GM19099 (cell line): ENCODE results near the gene WDR48.

Experiments
- POLR2A ChIP-seq: IDR thresholded peaks from 3 replicates; pipeline ENCODE4 v1.6.1; 2011; ENCODE audit warnings: low read depth; ENCODE audit not compliant: insufficient read length; ENCODE audit errors: extremely low read depth

Gene WDR48

DNA sequence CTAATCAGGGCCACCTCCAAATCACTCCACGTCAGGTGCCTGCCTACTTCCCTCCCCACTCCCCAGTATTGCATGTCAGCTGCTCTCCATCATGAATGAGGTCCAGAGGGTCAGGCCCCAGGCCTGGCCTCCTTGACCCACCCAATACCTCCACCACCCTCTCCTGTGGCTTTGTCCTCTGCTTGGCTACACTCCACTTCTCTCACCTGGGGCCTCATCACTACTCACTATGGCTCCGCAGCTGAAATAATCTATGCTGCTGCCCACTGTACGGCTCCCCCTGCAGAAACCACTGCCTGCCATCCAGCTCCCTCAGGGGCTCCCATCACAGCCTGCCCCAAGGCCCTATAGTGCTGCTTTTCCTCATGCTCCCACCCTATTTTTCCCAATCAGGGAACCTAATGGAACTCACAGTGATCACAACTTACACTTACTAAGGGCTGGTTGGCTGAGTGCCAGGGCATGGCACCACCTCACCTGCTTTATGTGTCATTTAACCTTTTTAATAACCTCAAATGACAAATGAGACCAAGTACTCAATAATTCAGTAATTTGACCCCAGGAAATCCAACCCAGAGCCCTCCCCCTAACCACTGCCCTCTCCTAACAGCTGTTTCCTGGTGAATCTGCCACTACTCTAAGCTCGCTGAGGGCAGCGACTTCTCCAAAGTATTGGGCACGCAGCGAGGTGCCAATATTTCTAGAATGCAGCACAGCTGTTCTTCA is 53.3 kb downstream of the WDR48 start:
- no peak for TF ChIP-seq POLR2A

DNA sequence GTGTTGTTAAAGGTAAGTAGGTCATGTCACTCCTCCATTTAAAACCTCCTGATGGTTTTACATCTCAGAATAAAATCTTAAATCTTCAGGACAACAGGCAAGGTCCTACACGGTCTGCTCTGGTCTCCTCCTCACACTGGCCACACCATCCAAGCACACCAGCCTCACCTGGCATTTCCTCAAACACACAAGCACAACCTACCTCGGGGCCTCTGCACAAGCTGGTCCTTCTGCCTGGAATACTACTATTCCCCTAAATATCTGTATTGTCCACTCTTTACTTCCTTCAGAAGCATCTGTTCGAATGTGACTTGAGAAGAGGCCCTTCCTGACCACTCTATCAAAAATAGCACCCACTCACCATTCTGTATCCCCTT is 53.9 kb downstream of the WDR48 start:
- no peak for TF ChIP-seq POLR2A

DNA sequence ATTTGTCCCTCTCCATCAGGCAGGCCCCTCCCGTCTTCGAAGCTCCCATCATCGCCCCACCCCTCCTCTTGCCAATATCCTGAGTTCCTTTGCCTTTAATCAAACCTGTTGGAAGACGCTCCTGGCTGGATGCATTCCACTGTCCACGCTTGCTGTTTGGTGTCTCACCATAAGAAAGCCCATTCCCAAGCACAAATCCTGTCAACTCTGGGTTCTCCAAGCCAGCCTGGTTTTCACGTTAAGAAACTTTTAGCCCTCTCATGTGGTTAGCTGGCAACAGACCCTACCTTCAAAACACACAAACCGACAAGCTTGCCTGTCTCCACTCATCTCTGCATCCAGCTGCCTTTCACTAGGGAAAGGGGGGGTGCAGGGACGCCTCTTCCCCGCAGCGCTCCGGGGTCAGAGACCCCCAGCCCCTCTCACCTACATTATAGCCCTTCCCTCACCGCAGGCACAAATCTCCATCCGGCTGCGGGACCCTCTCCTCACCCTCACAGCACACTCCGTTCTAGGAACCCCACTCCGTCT is 54.5 kb downstream of the WDR48 start:
- no peak for TF ChIP-seq POLR2A

DNA sequence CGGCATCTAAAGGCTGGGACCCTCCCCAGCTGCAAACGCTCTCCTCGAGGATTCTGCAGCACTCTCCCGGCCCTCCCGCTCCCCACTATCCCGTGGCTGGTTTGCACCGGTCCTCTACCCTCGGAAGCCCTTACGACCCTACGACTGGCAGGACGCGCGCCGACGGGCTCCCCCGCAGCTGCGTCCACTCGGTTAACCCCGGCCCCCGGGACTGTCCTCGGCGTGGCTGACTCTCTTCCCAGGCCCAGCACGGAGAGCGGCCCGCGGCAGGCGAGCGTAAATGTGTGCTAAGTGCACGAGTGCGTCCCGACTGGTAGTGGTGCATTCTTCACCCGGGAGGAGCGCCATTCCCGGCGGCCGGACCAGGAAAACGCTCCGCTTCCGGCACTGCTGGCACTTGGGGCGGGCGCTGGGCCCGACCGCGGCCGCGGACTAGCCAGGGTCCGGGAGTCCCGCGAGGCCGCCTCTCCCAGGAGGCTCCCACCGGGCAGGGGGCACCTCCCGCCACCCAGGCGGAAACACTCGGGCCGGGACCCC is 55.1 kb downstream of the WDR48 start:
- TF ChIP-seq POLR2A: no peak

GRCh38 chr3:39107388-39108199 is 55.8 kb downstream of the WDR48 start, which contains the start of the genes GORASP1 and TTC21A:
Gene GORASP1, minus strand, starts transcription at chr3:39107627. Its CDS starts 86 bp downstream, at chr3:39107541.
Gene TTC21A, plus strand, starts transcription at chr3:39107680. Its CDS starts 158 bp downstream, at chr3:39107838.
- TF ChIP-seq POLR2A: peak; percentile 56

GRCh38 chr3:39108200-39108710 is 56.4 kb downstream of the WDR48 start:
- TF ChIP-seq POLR2A: no peak

DNA sequence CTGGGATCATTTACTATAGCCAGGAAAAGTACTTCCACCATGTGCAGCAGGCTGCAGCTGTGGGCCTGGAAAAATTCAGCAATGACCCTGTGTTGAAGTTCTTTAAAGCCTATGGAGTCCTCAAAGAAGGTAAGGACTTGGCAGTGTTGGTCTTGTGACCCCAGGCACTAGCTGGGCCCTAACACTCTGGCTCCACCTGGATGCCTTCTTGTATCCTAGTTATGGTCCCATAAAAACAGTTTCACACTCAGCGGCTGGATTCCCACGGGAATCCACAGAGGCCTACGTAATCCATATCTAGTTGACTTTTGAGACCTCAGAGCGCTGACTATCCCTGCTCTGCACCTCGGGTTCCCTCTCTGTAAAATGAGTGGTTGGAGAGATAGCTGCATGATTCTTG is 57.3 kb downstream of the WDR48 start:
- no peak for TF ChIP-seq POLR2A

DNA sequence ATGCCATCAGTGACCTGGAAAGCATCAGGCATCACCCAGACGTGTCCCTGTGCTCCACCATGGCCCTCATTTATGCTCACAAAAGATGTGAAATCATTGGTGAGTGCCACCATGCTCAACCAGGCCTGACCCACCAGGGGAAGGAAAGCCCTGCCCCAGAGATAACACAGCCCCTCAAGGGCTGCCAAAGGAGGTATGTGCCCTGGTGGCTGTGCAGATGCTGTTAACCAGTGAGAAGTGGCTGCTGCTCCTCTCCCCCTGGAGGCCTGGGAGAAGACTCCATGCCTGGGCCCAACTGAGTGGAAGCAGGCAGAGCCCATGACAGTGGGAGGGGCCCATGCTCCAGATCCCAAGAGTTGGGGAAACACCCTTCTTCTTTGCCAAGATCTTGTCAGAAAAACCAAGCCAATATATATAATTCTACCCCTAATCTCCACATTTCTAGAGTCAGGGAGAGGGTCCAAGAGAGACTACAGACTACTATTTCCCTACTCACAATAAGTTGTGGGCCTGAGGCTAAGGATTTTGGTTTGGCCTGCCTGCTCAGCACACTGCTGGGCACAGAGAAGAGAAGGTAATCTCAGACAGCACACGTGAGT is 58.3 kb downstream of the WDR48 start:
- TF ChIP-seq POLR2A: no peak

DNA sequence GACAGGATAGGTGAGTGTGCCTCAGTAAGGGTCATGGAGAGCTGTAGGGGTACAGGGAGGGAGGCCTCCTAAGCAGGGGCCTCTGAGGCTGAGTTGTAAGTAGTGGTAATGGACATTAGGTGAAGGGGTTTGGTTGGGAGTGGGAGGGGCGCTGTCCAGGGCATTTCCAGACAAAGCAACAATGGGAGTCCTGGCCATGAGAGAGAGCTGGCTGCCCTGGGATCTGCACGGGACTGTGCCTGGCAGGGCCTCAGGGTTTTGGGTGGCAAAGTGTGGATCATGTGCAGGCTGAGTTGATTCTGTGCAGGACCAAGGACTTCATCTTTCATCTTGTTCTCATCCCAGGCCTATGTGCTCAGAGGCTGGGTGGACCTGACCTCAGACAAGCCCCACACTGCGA is 60.3 kb downstream of the WDR48 start:
- TF ChIP-seq POLR2A: no peak

DNA sequence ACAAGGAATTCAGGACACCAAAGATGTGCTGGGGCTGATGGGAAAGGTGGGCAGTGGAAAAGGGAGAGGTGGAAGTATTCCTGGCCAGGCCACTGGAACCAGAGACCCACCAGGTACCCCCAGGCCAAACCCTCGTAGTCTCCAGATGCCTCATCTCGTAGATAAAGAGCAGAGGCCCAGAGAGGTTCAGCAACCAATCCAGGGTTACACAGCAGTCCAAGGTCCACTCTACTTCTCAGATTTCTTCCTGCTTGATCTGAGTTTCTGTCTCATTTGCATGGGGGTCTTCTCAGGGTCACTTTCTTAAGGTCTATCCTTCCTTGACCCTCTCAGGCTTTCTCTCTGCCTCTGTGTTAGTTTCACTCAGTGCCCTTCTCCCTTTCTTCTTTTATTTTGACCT is 60.7 kb downstream of the WDR48 start:
- no peak for TF ChIP-seq POLR2A

DNA sequence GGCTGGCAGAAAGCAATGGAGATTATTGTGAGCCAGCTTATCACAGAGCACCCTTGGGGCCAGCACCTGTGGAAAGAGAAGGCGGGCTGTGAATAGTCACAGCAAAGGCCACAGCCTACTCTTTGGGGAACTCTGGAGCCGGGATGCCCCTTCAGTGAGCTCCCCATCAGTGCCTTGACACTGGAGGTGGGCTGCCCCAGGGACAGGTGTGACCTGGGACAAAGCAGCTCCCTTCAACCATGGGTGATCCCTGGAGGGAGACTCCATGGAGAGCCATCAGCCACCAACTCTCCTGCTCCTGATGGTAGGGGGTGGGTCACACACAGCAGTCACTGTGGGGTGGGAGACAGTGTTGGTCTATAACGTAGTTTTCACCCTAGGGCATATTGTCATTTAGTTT is 61.5 kb downstream of the WDR48 start:
- no peak for TF ChIP-seq POLR2A

DNA sequence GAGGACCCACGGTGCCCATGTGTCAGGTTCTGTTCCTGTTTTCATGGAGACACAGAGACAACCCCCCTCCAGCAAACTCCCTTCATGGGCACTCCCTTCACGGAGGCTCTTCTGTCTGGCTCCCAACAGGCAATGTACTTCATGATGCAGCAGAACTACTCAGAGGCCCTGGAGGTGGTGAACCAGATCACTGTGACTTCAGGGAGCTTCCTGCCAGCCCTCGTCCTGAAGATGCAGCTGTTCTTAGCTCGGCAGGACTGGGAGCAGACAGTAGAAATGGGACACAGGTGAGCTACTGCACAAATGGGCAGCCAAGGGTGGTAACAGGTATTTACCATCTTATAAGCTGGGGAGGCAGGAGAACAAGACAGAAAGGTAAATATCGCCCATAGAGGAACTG is 62.6 kb downstream of the WDR48 start:
- no peak for TF ChIP-seq POLR2A

- no peak for TF ChIP-seq POLR2A
Observed at GRCh38 chr3:39115870-39116269, 64.1 kb downstream of the WDR48 start.

GRCh38 chr3:39118079-39118478 is 66.3 kb downstream of the WDR48 start:
- TF ChIP-seq POLR2A: no peak
